PC-9 (cell line): ENCODE measurements around the gene KRTAP12-2. TPM values are rescaled to one million over a fixed set of nuclear protein-coding genes. Genes with fewer than 3 reads are reported as not detected.

Experiments used
- BruUV-seq: library from RNA; stranded (reverse); fragments of 400-500 nt; replicated peaks from 2 replicates; lab custom pipeline; 2021; lab: Mats Ljungman, UMichigan
- CTCF ChIA-PET: fragments of 300-600 bp; sonication (Branson Sonifier 250); formaldehyde crosslinking; loops from one replicate; lab custom pipeline; 2022; ENCODE audit warnings: antibody characterized with exemption; lab: Charles Lee
- POLR2A ChIA-PET: fragments of 300-600 bp; sonication (Branson Sonifier 250); formaldehyde crosslinking; loops from one replicate; lab custom pipeline; 2022; ENCODE audit warnings: antibody characterized with exemption; ENCODE audit not compliant: unreplicated experiment; lab: Charles Lee
- DNase-seq, 2 experiments: peaks; one replicate each; pipeline versions ENCODE4 v3.0.0 to v3.0.0-alpha.2; 2015 to 2022; ENCODE audit warnings: mixed read lengths in 1 of 2
- H2AFZ ChIP-seq: fragments of 200-600 bp; sonication (generic); 2 replicates; pipeline ENCODE4 v1.8.1; 2017; ENCODE audit warnings: antibody characterized with exemption
- H3F3A ChIP-seq: fragments of 200-600 bp; sonication (generic); 2 replicates; pipeline ENCODE4 v1.8.1; 2017; ENCODE audit warnings: antibody characterized with exemption, mild to moderate bottlenecking, low read depth; ENCODE audit not compliant: insufficient read depth
- H3K27ac ChIP-seq: fragments of 200-600 bp; sonication (generic); 2 replicates; pipeline ENCODE4 v1.6.1; 2016; ENCODE audit warnings: mixed run types
- H3K27me3 ChIP-seq: fragments of 200-600 bp; sonication (generic); 2 replicates; pipeline ENCODE4 v1.6.1; 2016; ENCODE audit warnings: low read depth, mixed run types; ENCODE audit not compliant: insufficient read depth
- H3K36me3 ChIP-seq: fragments of 200-600 bp; sonication (generic); 2 replicates; pipeline ENCODE4 v1.6.1; 2016; ENCODE audit warnings: low read depth, mixed run types
- H3K4me1 ChIP-seq: fragments of 200-600 bp; sonication (generic); replicated peaks from 2 replicates; pipeline ENCODE4 v1.6.1; 2016; ENCODE audit warnings: mixed run types; ENCODE audit not compliant: insufficient read depth
- H3K4me2 ChIP-seq: fragments of 200-600 bp; sonication (generic); 2 replicates; pipeline ENCODE4 v1.6.1; 2017; ENCODE audit warnings: mixed run types
- H3K4me3 ChIP-seq: fragments of 200-600 bp; sonication (generic); 2 replicates; pipeline ENCODE4 v1.6.1; 2016; ENCODE audit warnings: mixed run types
- H3K79me2 ChIP-seq: fragments of 200-600 bp; sonication (generic); 2 replicates; pipeline ENCODE4 v1.6.1; 2017; ENCODE audit warnings: low read depth, mixed run types
- H3K9me2 ChIP-seq: fragments of 200-600 bp; sonication (generic); 2 replicates; pipeline ENCODE4 v1.8.1; 2017; ENCODE audit warnings: mild to moderate bottlenecking; ENCODE audit not compliant: insufficient read depth
- H3K9me3 ChIP-seq: fragments of 200-600 bp; sonication (generic); 2 replicates; pipeline ENCODE4 v1.8.1; 2016; ENCODE audit warnings: low read depth; ENCODE audit not compliant: insufficient read depth
- H4K20me1 ChIP-seq: fragments of 200-600 bp; sonication (generic); 2 replicates; pipeline ENCODE4 v1.8.1; 2017; ENCODE audit not compliant: insufficient read depth
- CTCF ChIP-seq: fragments of 200-600 bp; sonication (generic); conservative IDR thresholded peaks from 2 replicates; pipeline ENCODE4 v1.6.1; 2017; ENCODE audit warnings: mixed run types, antibody characterized with exemption, mild to moderate bottlenecking, moderate library complexity
- EZH2 ChIP-seq: fragments of 200-600 bp; sonication (generic); IDR thresholded peaks from 2 replicates; pipeline ENCODE4 v1.8.0; 2017; ENCODE audit warnings: antibody characterized with exemption, low read depth
- intact Hi-C: fragments of 100-400 bp; cut with micrococcal nuclease; formaldehyde crosslinking; loops from one replicate; pipeline ENCODE4 v1.10.0; 2022; ENCODE audit not compliant: unreplicated experiment
- total RNA-seq: library from RNA; stranded (reverse); gene quantifications from 2 replicates; pipeline ENCODE4 v1.2.3, GENCODE V29; 2021

KRTAP12-2 gene
- total RNA-seq, 1 experiment from 2014 or later = not detected

GRCh38 chr21:44713130-44713529 is 46.4 kb upstream of the KRTAP12-2 start:
- Histone ChIP-seq H4K20me1 (no peaks in the 10 kb centered on the region), H3K9me3 (no peaks in the 10 kb centered on the region), H3K4me2 (no peak overlapping the region), H3K4me3 (no peak overlapping the region), H3F3A (no peaks in the 10 kb centered on the region), H3K4me1 (no peaks in the 10 kb centered on the region), H3K36me3 (no peaks in the 10 kb centered on the region), H2AFZ (no peak overlapping the region), H3K79me2 (no peaks in the 10 kb centered on the region), H3K27me3 (peaks cover 70% of the 10 kb centered on the region), H3K9me2 (no peaks in the 10 kb centered on the region), H3K27ac (no peak overlapping the region)
- CTCF ChIA-PET = no interaction called here
- no peak for DNase-seq
- intact Hi-C loops = no loop called here
- no TSS peak for BruUV-seq
- no peak for TF ChIP-seq EZH2
- POLR2A ChIA-PET = no interaction called here

GRCh38 chr21:44712203-44713028 is 45.7 kb upstream of the KRTAP12-2 start:
- ChIA-PET CTCF (no interaction called here), POLR2A (no interaction called here)
- no peaks in the 10 kb centered on the region for H4K20me1 ChIP-seq
- peaks cover 72% of the 10 kb centered on the region for H3K27me3 ChIP-seq
- no peak overlapping the region for H3K27ac ChIP-seq
- intact Hi-C loops = no loop called here
- no peaks in the 10 kb centered on the region for H3K79me2 ChIP-seq
- no peaks in the 10 kb centered on the region for H3K9me2 ChIP-seq
- no peak overlapping the region for H3K4me3 ChIP-seq
- no peaks in the 10 kb centered on the region for H3K9me3 ChIP-seq
- H3K4me2 ChIP-seq = no peak overlapping the region
- H3K36me3 ChIP-seq = no peaks in the 10 kb centered on the region
- no TSS peak for BruUV-seq
- DNase-seq = no peak
- H3F3A ChIP-seq = no peaks in the 10 kb centered on the region
- no peaks in the 10 kb centered on the region for H3K4me1 ChIP-seq
- no peak overlapping the region for H2AFZ ChIP-seq
- no peak for TF ChIP-seq EZH2
- no peak for TF ChIP-seq CTCF

- intact Hi-C loops = no loop called here
- no peaks in the 10 kb centered on the region for H3K79me2 ChIP-seq
- peak within 1 kb of the TSS; percentile 23 for H3K4me2 ChIP-seq
- POLR2A ChIA-PET = no interaction called here
- BruUV-seq = no TSS peak
- no peak within 1 kb of the TSS for H2AFZ ChIP-seq
- H3K27ac ChIP-seq = no peak within 1 kb of the TSS
- CTCF ChIA-PET = no interaction called here
- TF ChIP-seq CTCF (no peak), EZH2 (peak; percentile 28)
- no peaks in the 10 kb centered on the region for H3K9me3 ChIP-seq
- no peaks in the 10 kb centered on the region for H3K36me3 ChIP-seq
- H3F3A ChIP-seq = no peaks in the 10 kb centered on the region
- no peak within 1 kb of the TSS for H3K4me3 ChIP-seq
- H3K9me2 ChIP-seq = no peaks in the 10 kb centered on the region
- H3K27me3 ChIP-seq = peaks cover 67% of the 10 kb centered on the region
- no peaks in the 10 kb centered on the region for H3K4me1 ChIP-seq
- no peaks in the 10 kb centered on the region for H4K20me1 ChIP-seq
- DNase-seq = peak in 1 of 2 experiments; percentile 6
Measured at GRCh38 chr21:44711327-44712202, 44.8 kb upstream of the KRTAP12-2 start, which contains the start of gene TSPEAR. Gene TSPEAR (minus strand): TSS chr21:44711572. CDS start chr21:44711514, 58 bp downstream.
